Peyer's patch (tissue), 4 donors: ENCODE measurements around the gene CCDC15.

ENCODE experiments used
- CTCF ChIP-seq, 6 experiments: fragments of 450-650 bp in 4 of 6; fragments of 200-600 bp in 2 of 6; sonication (generic) in 1 of 6; IDR thresholded peaks; one replicate each; pipeline ENCODE4 v1.5.1; 2017 to 2019; ENCODE audit warnings: antibody characterized with exemption in 6 of 6, mild to moderate bottlenecking in 3 of 6, moderate library complexity in 1 of 6
- POLR2A ChIP-seq, 2 donors: fragments of 450-650 bp; IDR thresholded peaks; one replicate each; pipeline ENCODE4 v1.5.1; 2017; ENCODE audit warnings: antibody characterized with exemption in 2 of 2, mild to moderate bottlenecking in 2 of 2, moderate library complexity in 2 of 2

GRCh38 chr11:125068368-125068767 lies 114.4 kb downstream of the CCDC15 start:
- TF ChIP-seq CTCF (IDR thresholded peaks at IDR 0.05), result no peak
- TF ChIP-seq POLR2A (IDR thresholded peaks at IDR 0.05), result no peak
